ENCODE data around the gene IDH2. TPM values are rescaled to one million over a fixed set of nuclear protein-coding genes. Genes with fewer than 3 reads are reported as not detected.

The IDH2 gene
- total RNA-seq, 1 donor from 2014 or later: 49.7 TPM

- intact Hi-C loops (cut with DNase I): no loop called here
- no peak for TF ChIP-seq CTCF (IDR thresholded peaks at IDR 0.05)
- H3K36me3 ChIP-seq: no peaks in the 10 kb centered on the region
These were observed 50.4 kb downstream of the IDH2 start for GRCh38 chr15:90051874-90052273.

GRCh38 chr15:90049666-90050604 is 52.3 kb downstream of the IDH2 start:
- no peaks in the 10 kb centered on the region for H3K9me3 ChIP-seq

More at GRCh38 chr15:90051874-90052273, 50.4 kb downstream of the IDH2 start:
- Histone ChIP-seq H3K4me3 (no peak overlapping the region), H3K9me3 (no peaks in the 10 kb centered on the region), H3K4me1 (peaks cover 0 to 3% of the 10 kb centered on the region in 2 donors), H3K27me3 (no peaks in the 10 kb centered on the region), H3K27ac (no peak overlapping the region)
- DNase-seq (ENCODE audit: low spot score in 2 of 2): no peak

GRCh38 chr15:90049030-90049429 is 53.2 kb downstream of the IDH2 start:
- DNase-seq (ENCODE audit: low spot score in 2 of 2): no peak
- intact Hi-C loops (cut with DNase I): no loop called here
- TF ChIP-seq CTCF (IDR thresholded peaks at IDR 0.05): no peak
- Histone ChIP-seq H3K36me3 (no peaks in the 10 kb centered on the region), H3K27ac (no peak overlapping the region), H3K27me3 (no peaks in the 10 kb centered on the region), H3K4me1 (peaks cover 0 to 10% of the 10 kb centered on the region in 2 donors), H3K4me3 (no peak overlapping the region), H3K9me3 (no peaks in the 10 kb centered on the region)

More at GRCh38 chr15:90049666-90050604, 52.3 kb downstream of the IDH2 start:
- DNase-seq (ENCODE audit: low spot score in 2 of 2): no peak
- Histone ChIP-seq H3K4me1 (peaks cover 0 to 10% of the 10 kb centered on the region in 2 donors), H3K27me3 (no peaks in the 10 kb centered on the region), H3K4me3 (no peak overlapping the region), H3K36me3 (no peaks in the 10 kb centered on the region), H3K27ac (no peak overlapping the region)
- intact Hi-C loops (cut with DNase I): no loop called here
- TF ChIP-seq CTCF (IDR thresholded peaks at IDR 0.05): no peak

- no peak for TF ChIP-seq CTCF (IDR thresholded peaks at IDR 0.05)
- no peak for DNase-seq (ENCODE audit: low spot score in 2 of 2)
- H3K4me3 ChIP-seq: no peak overlapping the region
- H3K27me3 ChIP-seq: no peaks in the 10 kb centered on the region
- no peak overlapping the region for H3K27ac ChIP-seq
- intact Hi-C loops (cut with DNase I): no loop called here
- no peaks in the 10 kb centered on the region for H3K36me3 ChIP-seq
- H3K4me1 ChIP-seq: peaks cover 0 to 10% of the 10 kb centered on the region in 2 donors
- H3K9me3 ChIP-seq: no peaks in the 10 kb centered on the region
These were observed 54.2 kb downstream of the IDH2 start for GRCh38 chr15:90047956-90048575.

- H3K9me3 ChIP-seq: no peaks in the 10 kb centered on the region
- H3K4me3 ChIP-seq: no peak overlapping the region
- H3K27me3 ChIP-seq: no peaks in the 10 kb centered on the region
- H3K27ac ChIP-seq: no peak overlapping the region
- DNase-seq (ENCODE audit: low spot score in 2 of 2): no peak
- H3K4me1 ChIP-seq: peaks cover 0 to 10% of the 10 kb centered on the region in 2 donors
- TF ChIP-seq CTCF (IDR thresholded peaks at IDR 0.05): no peak
- H3K36me3 ChIP-seq: no peaks in the 10 kb centered on the region
- intact Hi-C loops (cut with DNase I): no loop called here
These were observed 55.3 kb downstream of the IDH2 start for GRCh38 chr15:90046911-90047392.

All from ascending aorta (tissue), 2 donors.